GM19239 (cell line): ENCODE results near the gene RABGAP1L.
"Not testable (repeated sequence)": the region's sequence is repeated elsewhere in the genome, so short reads cannot be mapped to it uniquely, and the experiment has no call there.

Source experiments
- DNase-seq: peaks from one replicate; pipeline ENCODE4 v3.0.0; 2011; ENCODE audit warnings: low spot score; ENCODE audit not compliant: insufficient read length
- FAIRE-seq: peaks from 2 replicates; lab custom pipeline; 2011; peaks lifted over from hg19 to GRCh38; lab: Jason Lieb, UNC

RABGAP1L gene

DNA sequence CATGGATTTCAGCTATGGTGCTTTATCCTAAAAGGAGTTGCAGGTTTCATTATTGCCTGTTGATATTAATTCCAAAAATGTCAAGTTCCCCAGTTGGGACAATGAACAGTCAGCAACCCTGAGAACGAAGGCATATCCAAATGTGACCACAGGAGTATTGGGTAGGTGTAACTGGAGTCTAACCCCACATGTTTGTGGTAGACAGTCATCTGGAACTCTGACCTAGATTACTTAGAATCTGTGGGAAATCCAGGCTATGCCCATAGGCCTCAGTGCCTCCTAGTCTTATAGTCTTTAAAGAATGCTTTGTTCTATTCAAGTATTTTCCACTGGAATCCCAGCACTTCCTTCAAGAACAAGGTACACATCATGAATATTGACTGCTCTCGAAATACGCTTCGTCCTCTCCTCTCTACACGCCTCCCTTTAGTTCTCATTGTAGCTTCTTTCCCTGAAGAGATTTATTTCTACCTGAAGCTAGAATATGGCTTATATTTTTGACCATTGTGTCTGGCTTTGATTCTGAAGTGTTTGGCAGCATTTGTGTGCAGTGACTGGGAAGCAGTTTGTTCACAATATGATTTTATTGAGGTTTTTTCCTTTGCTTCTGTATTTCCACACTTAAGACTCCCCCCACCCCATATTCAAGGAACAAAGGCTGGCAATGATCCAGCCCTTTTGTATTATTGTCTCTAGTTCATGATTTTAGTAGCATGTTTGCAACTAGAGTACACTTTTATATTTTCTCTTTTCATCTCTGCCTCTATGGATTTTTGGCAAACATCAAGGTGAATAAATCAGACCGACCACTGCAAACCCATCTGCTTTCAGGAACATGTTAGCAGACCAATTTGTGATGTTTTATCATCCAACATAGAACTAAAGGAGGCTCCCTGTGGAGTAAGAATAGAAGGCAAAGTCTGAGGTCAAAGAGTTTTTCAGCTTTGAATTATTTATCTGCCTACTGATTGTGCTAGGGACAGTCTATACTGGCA, 467.0 kb downstream of the RABGAP1L start:
- DNase-seq (no peak), FAIRE-seq (no peak)

- FAIRE-seq = no peak
Measured at GRCh38 chr1:174637487-174637886, 478.2 kb downstream of the RABGAP1L start.

DNA sequence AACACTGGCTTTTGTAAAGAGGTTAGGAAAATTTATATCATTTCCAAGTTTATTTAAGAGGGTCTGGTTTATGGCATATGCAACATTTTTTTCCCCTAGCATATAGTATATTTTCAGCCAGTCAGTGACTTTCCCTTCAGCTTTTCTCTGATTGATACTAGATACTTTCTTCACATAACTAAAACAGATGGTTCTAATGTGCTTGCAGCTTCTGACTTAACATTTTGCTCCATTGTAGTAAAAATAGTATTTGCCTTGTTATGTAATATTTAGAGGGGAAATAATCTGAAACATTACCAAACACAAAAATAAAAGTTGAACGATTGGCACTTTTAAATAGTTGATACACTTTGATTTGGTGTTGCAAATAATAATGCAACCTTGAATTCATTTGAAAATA, 480.1 kb downstream of the RABGAP1L start:
- FAIRE-seq = no peak

More at GRCh38 chr1:174637487-174637886, 478.2 kb downstream of the RABGAP1L start:
- no peak for DNase-seq

DNA sequence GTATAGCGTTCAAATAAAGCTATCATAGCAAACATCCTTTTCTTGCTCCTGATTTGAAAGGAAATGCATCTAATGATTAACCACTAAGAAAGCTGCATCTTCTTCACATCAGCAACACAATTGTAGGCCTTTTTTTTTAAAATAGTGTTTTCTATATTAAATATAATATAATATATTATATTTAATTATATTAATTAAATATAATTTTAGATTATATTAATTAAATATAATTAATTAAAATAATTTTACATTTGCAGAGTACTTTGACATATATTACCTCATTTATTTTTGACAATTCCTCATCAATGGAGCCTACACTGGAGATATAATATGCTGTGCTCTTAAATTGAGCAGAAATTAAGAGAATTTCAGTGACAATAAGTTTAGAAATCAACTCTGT, 481.5 kb downstream of the RABGAP1L start:
- DNase-seq = no peak
- no peak for FAIRE-seq

More for the DNA sequence above, 480.1 kb downstream of the RABGAP1L start:
- no peak for DNase-seq

- DNase-seq (no peak), FAIRE-seq (no peak)
Measured at GRCh38 chr1:174642393-174642792, 483.1 kb downstream of the RABGAP1L start.

GRCh38 chr1:174643206-174643605, 483.9 kb downstream of the RABGAP1L start:
- FAIRE-seq = no peak
- DNase-seq = no peak

GRCh38 chr1:174649572-174649971, 490.3 kb downstream of the RABGAP1L start:
- not testable (repeated sequence) for DNase-seq, FAIRE-seq

- DNase-seq (no peak), FAIRE-seq (no peak)
Measured at GRCh38 chr1:174652569-174653280, 493.4 kb downstream of the RABGAP1L start.

GRCh38 chr1:174654560-174654959, 495.2 kb downstream of the RABGAP1L start:
- no peak for DNase-seq
- FAIRE-seq = no peak

- no peak for DNase-seq
- no peak for FAIRE-seq
Measured at GRCh38 chr1:174656409-174657059, 497.2 kb downstream of the RABGAP1L start.

GRCh38 chr1:174657411-174657810, 498.1 kb downstream of the RABGAP1L start:
- FAIRE-seq = no peak
- DNase-seq = no peak

DNA sequence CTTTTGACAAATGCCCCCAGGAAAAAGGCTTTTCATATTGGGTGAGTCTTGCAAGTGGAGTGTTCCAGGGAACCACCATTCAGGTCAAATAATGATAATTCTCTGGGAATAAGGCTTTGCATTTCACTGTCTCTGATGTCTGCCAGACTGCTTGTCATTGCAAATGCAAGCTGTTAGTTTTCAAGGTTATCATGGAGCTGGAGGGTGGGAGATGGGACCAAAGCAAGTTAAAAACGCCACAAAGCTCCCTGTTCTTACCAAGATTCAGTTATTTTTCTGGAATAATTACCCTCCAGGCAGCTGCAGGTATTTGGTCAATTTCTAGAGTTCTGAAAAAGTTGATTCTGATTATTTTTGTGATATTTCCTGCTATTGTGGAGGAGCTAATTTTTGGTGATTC, 498.6 kb downstream of the RABGAP1L start:
- no peak for DNase-seq
- FAIRE-seq = no peak

DNA sequence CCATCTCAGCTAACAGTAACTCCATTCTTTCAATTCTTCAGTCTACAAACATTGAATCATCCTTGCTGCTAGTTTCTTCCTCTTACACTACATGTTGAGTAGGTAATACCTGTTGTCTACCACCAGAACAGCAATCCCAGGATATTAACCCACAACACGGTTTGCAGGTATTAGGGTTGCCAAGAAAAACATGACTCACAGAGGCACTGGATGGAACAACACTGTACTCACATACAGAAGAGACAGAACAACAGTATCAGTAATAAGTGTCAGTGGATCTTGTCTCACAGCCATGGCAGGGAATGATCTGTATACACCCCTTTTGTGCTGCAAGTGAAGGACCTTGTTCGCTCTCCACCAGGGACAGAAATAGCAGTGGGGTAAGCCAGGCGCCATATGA, 500.5 kb downstream of the RABGAP1L start:
- FAIRE-seq (no peak), DNase-seq (no peak)

DNA sequence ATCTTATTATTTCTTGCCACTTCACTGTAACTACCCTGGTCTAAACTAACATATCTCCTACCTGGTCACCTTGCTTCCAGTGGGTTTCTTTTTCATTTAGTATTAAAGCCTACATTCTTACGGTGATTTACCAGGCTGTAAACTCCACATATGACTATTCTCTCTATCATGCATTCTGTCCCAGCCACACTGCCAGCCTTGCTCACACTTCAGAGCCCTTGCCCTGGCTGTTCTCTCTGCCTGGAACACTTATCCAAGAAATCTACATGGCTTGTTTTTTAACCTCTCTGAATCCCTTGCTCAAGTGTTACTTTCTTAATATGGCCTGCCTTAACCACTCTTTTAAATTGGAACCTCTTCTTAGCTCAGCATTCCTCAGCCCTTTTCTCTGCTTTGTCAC, 501.2 kb downstream of the RABGAP1L start:
- DNase-seq = no peak
- no peak for FAIRE-seq

- FAIRE-seq (no peak), DNase-seq (no peak)
Measured at GRCh38 chr1:174663358-174663757, 504.0 kb downstream of the RABGAP1L start.

DNA sequence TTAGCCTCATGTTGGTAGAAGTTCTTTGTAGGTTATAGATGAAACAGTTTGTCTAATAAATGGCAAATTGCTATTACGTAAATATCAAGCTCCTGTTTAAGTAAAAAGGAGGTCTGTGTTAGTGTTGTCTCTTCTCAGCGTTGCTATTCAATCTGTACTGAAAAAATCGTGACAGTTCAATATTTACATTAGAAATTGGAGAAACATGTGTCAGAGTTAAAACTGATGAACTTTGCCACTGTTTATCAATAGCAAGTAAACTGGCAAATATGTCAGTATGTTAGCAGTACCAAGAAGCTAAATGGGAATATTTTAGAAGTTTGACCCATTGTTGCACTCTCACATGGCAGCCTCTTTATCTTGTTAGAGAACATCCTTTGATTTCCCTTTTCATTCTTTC, 506.9 kb downstream of the RABGAP1L start:
- FAIRE-seq (no peak), DNase-seq (no peak)

- DNase-seq = no peak
- no peak for FAIRE-seq
Measured at GRCh38 chr1:174671826-174672225, 512.5 kb downstream of the RABGAP1L start.

DNA sequence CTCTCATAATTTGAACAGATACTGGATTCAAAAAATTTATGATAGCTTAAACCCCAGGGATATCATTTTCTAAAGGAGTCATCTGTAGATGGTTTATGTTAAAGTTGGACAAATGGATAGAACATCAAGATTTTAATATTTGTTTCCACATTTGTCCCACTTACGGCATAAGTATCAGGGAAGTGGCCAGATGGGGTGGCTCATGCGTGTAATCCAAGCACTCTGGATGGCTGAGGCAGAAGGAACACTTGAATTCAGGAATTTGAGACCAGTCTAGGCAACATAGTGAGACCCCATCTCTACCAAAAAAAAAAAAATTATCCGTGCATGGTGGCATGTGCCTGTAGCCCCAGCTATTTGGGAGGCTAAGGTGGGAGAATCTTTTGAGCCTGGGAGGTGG, 517.5 kb downstream of the RABGAP1L start:
- DNase-seq (no peak), FAIRE-seq (no peak)

DNA sequence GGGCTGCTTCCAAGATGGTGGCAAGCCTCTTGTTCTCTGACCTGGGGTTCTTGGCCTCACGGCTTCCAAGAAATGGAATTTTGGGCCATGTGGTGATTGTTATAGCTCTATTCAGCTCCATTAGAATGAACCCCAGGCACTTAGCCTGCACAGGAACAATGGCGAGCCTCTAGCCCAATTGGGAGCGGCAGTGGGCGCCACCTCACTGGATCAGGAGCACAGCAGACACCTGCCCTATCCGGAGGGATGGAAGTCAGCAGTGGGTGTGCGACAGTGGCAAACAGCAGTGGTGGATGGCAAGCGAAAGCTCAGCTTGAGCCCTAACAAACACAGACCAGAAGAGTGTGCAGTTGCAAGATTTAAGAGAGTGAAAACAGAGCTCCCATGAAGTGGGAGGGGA, 519.3 kb downstream of the RABGAP1L start:
- no peak for FAIRE-seq
- no peak for DNase-seq

DNA sequence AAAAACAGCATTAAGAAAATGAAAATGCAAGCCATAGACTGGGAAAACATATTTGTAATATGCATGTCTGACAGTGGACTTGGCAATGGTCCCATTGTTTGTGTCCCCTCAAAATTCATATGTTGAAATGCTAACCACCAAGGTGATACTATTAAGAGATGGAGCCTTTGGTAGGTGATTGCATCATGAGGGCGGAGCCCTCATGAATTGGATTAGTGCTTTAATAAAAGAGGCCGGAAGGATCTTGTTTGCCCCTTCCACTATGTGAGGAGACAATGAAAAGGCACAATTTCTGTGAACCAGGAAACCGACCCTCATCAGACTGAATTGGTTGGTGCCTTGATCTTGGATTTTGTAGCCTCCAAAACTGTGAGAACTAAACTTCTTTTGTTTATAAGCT, 520.8 kb downstream of the RABGAP1L start:
- FAIRE-seq = no peak
- DNase-seq = no peak
